Measurements from ENCODE around the gene MLANA.

- TF ChIP-seq EP300 (IDR thresholded peaks at IDR 0.05) (no peak), CTCF (IDR thresholded peaks at IDR 0.05) (no peak), POLR2A (IDR thresholded peaks at IDR 0.05) (no peak)
Observed at GRCh38 chr9:5890641-5891040, at the start of gene MLANA.

All from upper lobe of left lung (tissue), 4 donors.